Measurements from ENCODE around the gene PACRG.

DNA sequence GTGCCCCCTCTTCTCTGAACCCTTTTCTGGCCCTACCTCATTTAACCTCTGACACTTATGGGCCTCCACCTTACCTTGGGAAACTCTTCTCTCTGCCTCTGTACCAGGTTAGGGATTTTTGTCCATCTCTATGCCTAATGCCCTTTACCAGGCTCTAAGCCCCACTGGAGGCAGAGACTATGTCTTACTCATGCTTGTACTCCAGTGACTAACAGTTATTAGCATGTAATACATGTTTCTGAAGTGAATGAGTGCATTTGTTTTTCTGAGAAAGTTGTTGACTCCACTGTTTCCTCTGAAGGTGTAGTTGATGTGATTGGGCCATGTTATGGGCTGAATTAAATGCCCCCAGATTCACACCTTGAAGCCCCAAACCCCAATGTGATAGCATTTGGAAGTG is 234.3 kb downstream of the PACRG start:
- TF ChIP-seq CTCF (IDR thresholded peaks at IDR 0.05), result no peak
- no peak for TF ChIP-seq POLR2A (IDR thresholded peaks at IDR 0.05)
